Hematopoietic multipotent progenitor cell (in vitro differentiated cells): ENCODE results near the gene CARD9. TPM values are rescaled to one million over a fixed set of nuclear protein-coding genes. Genes with fewer than 3 reads are reported as not detected.

ENCODE experiments used
- total RNA-seq: library from RNA; depleted of rRNA; stranded (reverse); fragments of >200 nt; gene quantifications from one replicate; pipeline ENCODE4 v1.2.3, GENCODE V29; 2012

The CARD9 gene
- total RNA-seq, 1 donor: 23.4 TPM

Other genes starting within 250 kb of the CARD9 start
- 0.27 TPM for gene LHX3, start 168.5 kb downstream of the CARD9 start, total RNA-seq
- 11.0 TPM for gene QSOX2, start 127.9 kb downstream of the CARD9 start, total RNA-seq
- 0.81 TPM for gene CCDC187, start 69.6 kb downstream of the CARD9 start, total RNA-seq
- gene GPSM1, start 46.1 kb downstream of the CARD9 start, total RNA-seq: 85.6 TPM
- 18.3 TPM for gene DNLZ, start 9.9 kb downstream of the CARD9 start, total RNA-seq
- 8.1 TPM for gene SNAPC4, start 26.5 kb upstream of the CARD9 start, total RNA-seq
- 28.0 TPM for gene ENTR1, start 36.9 kb upstream of the CARD9 start, total RNA-seq
- 50.4 TPM for gene PMPCA, start 37.0 kb upstream of the CARD9 start, total RNA-seq
- gene INPP5E, start 66.2 kb upstream of the CARD9 start, total RNA-seq: 11.3 TPM
- 39.9 TPM for gene SEC16A, start 109.4 kb upstream of the CARD9 start, total RNA-seq
- gene NOTCH1, start 172.4 kb upstream of the CARD9 start, total RNA-seq: 190 TPM